ENCODE results near the gene MSRB3.

MSRB3 gene

DNA sequence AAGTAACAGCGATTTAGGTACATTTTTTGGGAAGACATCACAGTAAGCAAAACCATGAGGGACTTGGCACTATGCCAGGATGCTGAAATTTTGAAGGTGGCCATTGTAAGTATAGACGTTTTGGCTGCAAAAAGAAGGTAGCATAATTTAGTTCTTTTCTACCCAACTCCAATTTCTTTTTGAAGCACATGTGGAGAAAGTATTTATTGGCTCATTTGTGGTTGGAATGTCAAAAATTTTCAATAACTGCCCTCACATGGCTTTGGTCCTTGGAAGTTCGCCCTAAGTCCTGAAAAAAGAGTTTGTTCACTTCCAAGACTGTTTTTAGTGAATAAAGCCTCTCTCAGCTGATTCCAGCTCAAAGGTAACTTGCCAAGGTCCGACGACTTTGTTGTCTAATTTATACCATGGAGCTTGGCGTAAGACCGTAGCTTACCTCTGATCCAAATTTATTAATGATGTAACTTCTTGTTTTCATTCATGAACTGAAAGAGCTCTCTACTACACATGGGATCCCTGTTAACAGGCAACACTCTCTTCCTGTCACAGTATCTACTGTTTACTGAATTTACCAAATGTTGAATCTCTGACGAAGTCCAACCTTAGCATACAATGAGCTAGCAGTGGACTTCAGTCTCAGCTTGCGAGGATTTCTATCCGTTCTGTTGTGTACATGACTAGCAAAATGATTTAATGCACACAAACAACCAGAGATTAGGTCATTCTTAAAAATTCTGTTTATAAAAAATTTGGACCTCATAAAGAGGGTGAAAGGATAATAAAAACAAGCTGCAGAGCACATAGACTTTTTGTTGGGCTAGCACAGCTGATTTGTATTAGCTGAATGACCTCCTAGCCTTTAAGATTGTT lies 49.0 kb downstream of the MSRB3 start:
- DNase-seq: no peak

DNA sequence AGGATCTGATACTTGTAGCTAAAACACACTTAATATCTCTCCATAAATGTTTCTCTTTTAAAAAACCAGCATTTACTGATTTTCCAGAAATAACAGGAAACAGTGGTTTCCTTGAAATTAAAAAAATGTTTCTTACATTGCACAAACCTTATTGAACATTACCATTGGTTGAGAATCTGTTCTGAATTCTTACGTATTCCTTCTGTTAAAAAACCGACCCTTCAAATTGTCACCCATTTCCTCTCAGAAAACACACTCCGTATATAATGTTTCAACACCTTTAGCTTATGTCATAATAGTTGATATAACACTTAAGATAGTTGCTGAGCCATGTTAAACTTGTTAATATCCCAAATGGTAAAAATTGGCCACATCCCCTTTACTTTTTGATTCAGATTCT lies 51.2 kb downstream of the MSRB3 start:
- no peak for DNase-seq

DNA sequence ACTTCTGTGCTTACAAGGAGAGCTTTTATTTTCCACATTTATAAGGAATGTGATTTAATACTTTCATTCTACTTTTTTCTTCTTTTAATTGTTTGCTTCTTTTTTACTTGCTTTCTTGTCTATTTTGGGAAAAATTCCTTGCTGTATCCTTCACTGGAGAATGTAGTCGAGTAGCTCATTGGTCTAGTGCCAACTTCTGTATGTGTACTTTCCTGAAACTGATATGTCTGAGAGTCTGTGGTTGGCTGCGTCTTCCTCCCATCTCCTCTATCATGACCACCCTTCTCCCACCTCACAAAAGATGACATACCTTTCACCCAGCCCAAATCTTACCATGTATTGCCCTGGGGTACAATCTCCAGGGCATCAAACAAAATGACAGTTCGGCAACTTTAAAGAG lies 51.8 kb downstream of the MSRB3 start:
- DNase-seq: no peak

DNA sequence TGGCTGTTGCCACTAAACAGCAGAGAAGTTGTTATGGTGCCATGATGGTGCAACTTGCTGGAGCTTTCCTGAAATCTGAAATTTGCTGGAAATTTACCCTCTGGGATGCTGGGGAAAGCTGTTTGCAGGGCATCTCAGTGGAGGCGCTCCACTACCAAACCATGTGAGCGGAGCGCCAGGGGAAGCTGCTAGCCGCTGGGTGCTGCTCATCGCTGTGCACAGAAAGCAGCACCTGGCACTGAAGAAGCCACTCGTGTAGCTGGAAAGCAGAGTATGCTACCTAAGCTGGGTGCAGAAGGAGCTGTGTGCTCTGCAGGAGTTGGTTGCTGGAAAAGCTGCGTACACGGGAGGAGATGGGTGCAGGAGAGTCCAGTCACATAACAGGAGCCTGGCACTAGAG lies 53.0 kb downstream of the MSRB3 start:
- no peak for DNase-seq

DNA sequence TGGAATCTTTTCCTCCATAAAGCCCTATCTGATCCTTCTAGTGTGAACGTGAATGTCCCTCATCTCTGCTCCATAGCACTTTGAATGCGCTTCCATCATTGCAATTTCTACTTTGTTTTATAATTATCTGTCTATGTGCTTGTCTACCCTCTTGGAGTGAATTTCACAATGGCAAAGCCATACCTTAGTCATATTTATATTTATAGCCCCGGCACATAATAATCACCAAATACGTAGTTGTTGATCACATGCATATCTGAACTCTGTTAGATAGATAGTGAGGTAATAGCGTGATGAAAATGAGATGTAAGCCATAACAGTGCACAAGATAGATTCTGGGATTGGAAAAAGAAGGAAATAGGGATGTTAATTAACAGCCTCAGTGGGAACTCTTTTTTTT lies 55.2 kb downstream of the MSRB3 start:
- DNase-seq: no peak

DNA sequence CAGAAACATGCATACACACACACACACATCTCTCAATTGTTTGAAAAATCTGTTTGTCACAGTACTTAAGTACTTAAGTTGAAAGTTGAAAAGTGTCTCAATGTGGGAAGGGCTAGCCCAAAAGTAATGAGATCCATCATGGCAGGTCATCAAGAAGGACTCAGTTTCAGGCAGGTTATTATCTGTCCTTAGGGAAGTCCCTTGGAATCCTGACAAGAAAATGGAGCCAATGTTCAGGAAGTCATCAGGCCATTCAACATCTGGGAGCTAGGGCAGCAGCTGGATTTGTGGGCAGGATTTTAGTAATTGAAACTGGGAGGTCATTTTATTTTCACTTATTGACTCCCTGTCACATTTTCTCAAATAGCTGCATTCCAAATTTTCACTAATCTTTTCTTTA lies 56.0 kb downstream of the MSRB3 start:
- DNase-seq: no peak

DNA sequence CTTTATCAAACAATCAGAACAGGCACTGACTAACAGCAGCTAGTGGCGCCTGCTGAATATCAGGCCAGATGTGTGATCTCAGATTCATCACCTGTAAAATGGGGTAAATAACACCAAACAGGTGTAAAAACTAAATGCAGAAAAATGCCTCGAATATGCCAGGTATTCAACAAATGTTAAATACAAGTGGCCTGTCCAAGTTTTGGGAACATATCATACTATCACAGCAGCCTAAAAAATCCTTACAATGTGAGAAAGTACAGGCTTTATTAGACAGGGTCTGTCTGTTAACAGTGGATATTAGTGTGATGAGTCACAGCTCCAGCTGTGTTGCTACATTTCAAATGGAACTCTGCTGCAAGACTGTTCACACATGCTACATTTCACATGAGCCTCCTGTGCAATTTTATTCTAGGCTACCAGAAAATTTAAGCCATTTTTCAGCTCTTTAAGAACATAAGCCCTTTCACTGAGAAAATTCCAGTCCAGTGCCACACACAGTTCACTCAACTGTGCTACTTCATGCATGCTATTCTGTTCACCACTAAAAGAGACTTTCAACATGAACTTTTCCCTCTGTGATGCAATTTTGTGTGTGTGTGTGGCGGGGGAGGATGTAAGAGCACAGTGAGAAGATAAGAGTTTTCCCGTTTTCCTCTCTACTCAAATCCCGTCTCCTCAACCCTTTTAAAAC lies 56.7 kb downstream of the MSRB3 start:
- no peak for DNase-seq

DNA sequence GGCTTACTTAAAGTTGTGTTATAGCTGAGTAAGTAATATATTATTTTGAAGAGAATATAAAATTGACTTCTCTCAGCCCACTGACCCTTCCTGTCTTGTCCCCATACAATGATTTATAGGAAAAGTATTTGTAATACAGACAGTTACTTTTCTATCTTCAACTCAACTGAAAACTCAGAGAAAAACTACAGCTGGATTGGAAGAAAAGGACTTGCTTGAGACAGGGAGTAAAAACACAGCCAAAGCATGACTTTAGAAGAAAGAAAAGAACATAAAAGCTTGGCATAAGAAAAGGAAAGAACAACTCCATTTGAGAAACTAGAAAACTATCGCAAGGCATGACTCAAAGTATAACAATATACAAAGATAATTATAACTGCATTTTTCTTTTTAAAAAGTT lies 57.5 kb downstream of the MSRB3 start:
- no peak for DNase-seq

DNA sequence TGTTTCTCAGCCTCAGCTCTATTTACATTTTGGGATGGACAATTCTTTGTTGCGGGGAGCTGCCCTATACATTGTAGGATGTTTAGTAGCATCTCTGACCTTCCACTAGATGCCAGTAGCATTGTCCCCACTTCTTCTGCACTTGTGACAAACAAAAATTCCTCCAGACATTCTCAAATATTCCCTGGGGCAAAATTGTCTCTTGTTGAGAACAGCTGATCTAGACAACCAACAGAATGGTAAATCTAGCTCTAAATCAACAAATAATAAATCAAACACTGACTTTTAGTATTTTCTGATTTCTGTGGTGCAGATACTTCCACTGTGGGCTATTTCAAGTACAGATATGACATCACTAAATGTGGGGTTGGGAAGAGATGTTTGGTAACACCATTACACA lies 60.7 kb downstream of the MSRB3 start:
- no peak for DNase-seq

DNA sequence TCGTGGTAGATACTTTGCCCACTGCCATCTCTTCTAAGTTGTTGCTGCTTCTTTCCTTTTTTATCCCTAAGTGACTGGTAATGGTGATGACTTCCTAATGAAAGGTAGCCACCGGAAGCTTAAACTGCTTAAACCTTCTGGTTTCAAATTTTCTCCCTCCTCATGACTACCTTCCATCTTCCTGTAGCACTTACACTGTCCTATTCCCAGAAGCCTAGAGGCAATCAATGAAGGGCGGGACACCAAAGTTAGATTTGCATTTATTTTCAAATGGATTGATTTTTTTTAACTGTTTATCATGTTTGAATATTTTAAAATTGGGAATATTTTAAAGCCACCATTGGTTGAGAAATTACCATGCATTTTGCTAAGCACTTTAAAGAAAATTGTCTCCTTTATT lies 64.7 kb downstream of the MSRB3 start:
- DNase-seq: no peak

DNA sequence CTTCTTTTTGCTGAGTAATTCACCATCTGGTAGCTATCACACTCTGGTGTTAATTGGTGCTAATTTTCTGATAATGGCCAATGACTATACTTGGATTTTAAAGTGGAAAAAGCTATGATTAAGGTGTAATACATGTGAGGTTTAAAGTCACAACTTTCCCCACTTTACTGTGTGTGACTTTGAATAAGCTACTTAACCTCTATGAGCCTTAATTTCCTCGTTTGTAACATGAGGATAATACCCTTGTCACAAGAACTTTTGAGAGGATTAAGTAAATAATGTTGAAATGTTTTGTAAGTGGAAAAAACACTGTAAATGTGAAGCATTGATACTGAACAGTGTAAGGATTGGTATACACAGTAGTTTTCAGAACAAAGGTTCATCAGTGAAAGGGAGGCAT lies 65.3 kb downstream of the MSRB3 start:
- no peak for DNase-seq

DNA sequence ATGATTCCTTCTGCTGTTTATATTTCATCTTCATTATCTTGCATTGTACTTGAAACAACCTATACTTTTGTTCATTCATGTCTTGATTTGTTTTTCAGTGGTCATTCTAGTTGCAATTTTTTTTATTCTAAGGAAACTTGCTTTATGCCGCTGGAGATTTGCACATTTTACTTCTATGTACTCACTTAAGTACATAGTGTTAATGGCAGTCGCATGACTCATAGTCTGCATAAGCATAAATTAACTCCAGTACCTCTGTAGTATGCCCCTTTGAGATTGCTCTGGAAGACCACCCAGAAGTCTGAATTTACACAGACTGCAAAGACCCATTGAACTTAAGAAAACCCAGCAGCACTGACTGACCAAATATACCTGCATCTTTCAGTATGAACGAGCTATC lies 77.0 kb downstream of the MSRB3 start:
- DNase-seq: no peak

DNA sequence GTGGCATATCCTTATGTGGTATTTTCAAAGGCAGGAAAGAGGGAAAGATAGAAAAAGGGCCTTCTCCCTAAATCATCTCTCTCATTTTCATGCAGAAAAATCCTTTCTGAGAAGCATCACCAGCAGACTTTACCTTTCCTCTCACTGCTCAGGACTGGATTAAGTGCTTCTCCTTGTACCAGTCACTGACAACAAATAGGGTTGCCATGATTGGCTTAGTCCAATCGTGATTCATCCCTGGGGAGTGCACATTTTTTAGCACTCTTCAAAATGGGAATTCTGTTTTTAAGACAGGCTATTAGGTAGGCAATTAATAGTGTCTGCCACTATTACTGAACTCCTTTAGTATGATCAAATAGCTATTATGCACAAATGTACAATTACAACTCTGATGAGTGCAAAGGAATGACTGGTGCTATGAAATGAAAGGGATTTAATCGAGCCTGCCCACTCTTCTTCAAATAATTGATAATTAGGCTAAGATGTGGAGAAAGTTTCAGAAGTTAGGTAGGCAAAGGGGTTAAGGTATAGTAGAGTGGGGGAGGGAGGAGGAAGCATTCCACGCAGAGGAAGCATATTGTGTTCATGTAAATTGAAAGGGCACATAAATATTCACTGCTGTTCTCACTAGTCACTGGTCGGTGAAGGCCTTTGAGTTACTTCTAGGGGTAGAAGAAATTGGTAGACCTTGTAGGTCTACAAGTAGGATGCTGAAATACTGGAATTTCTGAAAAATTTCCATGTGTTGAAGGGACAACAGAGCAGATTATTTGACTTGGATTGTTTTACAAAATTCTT lies 84.0 kb downstream of the MSRB3 start:
- DNase-seq: no peak

DNA sequence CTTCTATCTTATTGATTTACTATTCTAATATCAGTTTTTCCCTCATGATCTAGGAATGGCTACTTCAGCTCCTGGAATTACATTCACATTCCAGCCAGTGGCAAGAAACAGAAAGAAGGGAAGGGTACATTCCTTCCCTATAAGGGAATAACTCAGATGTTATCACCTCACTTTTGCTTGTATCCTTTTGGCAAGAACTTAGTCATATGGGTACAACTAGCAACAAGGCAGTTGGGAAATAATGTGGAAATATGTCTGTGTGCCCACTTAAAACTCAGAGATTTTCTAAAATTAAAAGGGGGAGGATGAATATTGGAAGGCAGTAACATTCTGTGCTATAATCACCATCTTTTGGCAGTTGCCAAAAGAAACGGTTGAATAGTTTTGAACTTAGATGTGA lies 85.6 kb downstream of the MSRB3 start:
- DNase-seq: no peak

DNA sequence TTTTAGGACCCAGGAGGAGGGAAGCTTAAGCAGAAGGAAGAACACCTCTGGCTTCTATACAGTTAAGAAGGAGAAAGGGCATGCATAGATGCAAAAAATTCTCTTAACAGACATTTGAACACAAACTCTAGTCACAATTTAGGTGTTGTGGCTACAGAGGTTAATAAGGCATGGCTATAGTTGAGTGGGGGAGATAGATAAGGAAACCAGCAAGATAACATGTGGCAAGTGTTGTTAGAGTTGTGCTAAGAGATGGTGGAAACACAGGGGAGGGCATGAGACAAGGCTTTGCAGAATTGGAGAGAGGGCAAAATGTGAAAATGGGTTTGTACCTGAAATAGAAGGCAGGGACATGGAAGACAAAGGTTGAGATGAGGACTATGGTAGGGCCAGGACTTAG lies 88.9 kb downstream of the MSRB3 start:
- DNase-seq: no peak

DNA sequence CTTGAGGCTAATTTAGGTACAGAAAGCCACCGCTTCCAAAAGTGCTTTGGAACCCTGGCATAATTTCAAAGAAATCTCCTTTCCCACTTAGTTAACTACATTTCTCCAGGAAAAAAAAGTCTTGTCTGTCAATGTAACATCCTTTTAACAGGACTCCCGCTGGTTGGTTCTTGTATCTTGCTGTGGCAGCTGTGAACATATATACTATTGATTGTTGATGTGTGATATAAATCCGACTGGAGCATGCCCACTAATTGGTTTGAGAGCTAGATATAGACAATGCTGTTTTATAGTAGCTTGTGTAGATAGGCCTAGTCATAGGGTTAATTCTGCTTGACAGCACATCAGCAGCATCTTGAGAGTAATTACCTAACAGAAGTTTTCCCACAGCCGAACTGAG lies 89.6 kb downstream of the MSRB3 start:
- DNase-seq: no peak

DNA sequence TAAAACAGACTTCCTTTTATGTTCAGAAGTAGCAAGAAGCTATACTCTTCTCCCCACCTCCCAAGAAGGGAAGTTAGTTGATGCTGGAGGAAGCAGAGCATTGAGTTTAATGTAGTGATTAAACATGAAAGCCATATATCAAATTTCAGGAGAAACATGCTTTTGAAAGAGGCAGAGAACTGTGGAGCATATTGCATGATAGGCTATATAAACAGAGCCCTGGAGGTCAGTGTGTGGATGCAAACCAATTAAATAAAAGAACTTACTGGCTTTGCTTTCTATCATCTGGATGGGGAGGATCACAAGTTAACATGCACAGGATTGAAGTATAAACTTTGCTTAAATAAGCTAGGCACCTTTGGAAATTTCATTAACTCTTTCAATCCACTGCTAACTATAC lies 94.1 kb downstream of the MSRB3 start:
- DNase-seq: no peak

DNA sequence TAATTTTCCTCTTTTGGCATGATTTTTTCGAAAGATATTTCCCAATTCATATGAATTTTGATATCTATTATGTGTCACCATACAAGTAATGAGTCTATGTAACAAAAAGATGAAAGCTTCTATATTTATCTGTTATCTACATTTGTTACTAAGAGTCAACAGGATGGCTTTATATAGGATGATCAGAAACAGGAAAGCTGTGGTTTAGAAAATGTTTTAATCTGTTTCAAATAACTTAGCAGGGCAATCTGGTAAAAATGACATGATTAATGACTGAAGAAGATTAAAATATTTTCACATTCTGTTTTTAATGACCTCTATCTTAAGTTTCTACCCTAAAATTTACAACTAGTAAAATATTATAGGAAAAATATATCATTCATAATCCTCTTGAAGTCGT lies 105.8 kb downstream of the MSRB3 start:
- DNase-seq: no peak

DNA sequence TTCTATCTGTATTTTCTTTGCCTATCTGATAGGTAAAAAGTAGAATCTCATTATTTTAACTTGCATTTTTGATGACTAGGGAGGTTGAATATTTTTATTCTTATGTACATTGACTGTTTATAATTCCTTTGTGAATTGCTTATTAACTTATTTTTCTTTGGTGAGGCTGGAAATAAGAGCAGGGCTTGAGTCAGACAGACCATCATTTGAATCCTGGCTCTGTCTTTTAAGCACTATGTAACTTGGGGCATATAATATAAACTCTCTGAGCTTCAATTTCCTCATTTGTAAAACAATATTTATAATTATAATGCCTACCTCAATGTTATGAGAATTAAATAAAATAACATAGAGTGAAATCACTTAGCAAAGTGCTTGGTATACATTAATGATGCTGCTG lies 108.9 kb downstream of the MSRB3 start:
- DNase-seq: no peak

DNA sequence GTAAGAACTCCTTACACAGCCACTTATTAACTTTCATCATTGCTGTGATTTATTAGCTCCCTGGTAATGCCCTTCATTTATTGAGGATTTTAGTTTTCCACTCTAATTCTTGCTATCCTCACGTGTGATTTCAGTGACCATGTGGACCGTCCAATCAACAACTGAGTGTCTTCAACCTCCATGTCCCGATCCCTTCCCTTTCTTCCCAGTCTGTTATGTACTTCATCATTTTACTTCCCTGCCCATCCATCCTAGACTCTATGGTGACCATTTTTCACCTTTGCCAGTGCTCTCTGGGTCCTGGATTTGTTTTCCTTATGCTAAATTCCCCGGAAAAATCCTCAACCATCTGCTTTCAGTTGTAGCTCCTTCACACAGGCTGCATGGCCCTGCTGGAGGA lies 111.0 kb downstream of the MSRB3 start:
- DNase-seq: no peak

DNA sequence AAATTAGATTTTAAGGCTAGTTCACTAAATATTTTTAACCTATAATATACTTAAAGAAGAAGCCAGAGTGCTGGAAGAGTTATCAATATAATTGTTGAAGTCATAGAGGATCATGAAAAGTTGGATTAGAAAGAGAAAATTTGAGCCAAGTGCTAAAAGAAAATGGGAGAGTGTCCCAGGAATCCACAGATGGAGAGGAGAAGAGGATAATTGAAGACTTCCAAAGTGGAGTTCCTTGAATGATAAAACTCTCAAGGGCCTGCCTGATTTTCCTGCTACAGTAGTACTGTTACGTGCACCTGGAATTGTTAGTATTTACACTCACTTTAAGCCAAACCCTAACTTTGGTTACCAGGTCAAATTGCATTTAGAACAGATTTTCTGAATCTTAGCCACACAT lies 113.2 kb downstream of the MSRB3 start:
- DNase-seq: no peak

DNA sequence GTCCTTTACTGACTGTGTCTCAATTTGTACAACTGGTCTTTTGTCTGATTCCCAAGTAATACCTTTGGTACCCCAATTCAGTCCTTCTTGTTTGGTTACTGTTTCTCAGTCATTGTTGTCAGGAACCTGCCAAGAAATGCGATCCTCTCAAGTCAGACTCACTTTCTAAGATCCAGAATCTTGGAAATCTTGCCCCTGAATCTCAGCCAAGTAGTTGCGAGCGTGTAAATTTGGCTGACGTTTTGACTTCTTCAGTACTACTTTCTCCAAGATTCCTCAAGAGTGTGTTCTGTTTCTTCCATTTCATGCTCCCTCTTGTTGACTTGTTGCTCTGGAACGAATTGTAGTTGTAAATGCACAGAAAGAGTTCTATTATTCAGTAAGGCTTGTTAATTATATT lies 114.0 kb downstream of the MSRB3 start:
- no peak for DNase-seq

DNA sequence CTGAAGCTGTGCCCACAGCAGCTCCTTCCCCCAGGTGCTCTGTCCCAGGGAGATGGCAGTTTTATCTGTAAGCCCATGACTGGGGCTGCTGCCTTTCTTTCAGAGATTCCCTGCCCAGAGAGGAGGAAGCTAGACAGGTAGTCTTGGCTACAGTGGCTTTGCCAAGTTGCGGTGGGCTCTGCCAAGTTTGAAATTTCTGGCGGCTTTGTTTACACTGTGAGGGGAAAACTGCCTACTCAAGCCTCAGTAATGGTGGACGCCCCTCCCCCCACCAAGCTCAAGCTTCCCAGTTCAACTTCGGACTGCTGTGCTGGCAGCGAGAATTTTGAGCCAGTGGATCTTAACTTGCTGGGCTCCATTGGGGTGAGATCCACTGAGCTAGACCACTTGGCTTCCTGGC lies 124.7 kb downstream of the MSRB3 start:
- no peak for DNase-seq
